GM06990 (cell line): ENCODE data around the gene MOCS1.

Experiments
- DNase-seq: peaks from one replicate; pipeline ENCODE4 v3.0.0-alpha.2; 2011; ENCODE audit not compliant: insufficient read length; ENCODE audit errors: extremely low read depth
- H3K27me3 ChIP-seq: replicated peaks from 2 replicates; pipeline ENCODE4 v1.6.0; 2011; ENCODE audit warnings: low read length; ENCODE audit not compliant: control insufficient read depth, insufficient read depth
- H3K36me3 ChIP-seq: 2 replicates; pipeline ENCODE4 v1.5.1; 2011; ENCODE audit warnings: low read length; ENCODE audit not compliant: control insufficient read depth, insufficient read depth
- H3K4me3 ChIP-seq: replicated peaks from 2 replicates; pipeline ENCODE4 v1.5.1; 2011; ENCODE audit warnings: low read depth, mild to moderate bottlenecking, control low read depth, low read length
- TF ChIP-seq, protein P1 (sequence below): IDR thresholded peaks from 2 replicates; pipeline ENCODE4 v1.5.1; 2011; ENCODE audit warnings: low read length, control low read depth, mild to moderate bottlenecking, inconsistent platforms; ENCODE audit not compliant: insufficient read depth, poor library complexity, severe bottlenecking

MOCS1 gene

GRCh38 chr6:39934131-39934757 is at the start of gene MOCS1:
Gene MOCS1, minus strand, starts transcription at chr6:39934462. Its CDS starts 45 bp downstream, at chr6:39934417.
- no peak for DNase-seq

GRCh38 chr6:39984051-39984450 is 49.8 kb upstream of the MOCS1 start:
- no peaks in the 10 kb centered on the region for H3K27me3 ChIP-seq
- no peaks in the 10 kb centered on the region for H3K36me3 ChIP-seq
- TF ChIP-seq, protein P1, sequence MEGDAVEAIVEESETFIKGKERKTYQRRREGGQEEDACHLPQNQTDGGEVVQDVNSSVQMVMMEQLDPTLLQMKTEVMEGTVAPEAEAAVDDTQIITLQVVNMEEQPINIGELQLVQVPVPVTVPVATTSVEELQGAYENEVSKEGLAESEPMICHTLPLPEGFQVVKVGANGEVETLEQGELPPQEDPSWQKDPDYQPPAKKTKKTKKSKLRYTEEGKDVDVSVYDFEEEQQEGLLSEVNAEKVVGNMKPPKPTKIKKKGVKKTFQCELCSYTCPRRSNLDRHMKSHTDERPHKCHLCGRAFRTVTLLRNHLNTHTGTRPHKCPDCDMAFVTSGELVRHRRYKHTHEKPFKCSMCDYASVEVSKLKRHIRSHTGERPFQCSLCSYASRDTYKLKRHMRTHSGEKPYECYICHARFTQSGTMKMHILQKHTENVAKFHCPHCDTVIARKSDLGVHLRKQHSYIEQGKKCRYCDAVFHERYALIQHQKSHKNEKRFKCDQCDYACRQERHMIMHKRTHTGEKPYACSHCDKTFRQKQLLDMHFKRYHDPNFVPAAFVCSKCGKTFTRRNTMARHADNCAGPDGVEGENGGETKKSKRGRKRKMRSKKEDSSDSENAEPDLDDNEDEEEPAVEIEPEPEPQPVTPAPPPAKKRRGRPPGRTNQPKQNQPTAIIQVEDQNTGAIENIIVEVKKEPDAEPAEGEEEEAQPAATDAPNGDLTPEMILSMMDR: no peak
- H3K4me3 ChIP-seq: no peak overlapping the region
- DNase-seq: no peak

More at GRCh38 chr6:39934131-39934757, at the start of gene MOCS1:
- Histone ChIP-seq H3K27me3 (no peaks in the 10 kb centered on the region; the same call in 1 of the 2 replicates), H3K36me3 (no peaks in the 10 kb centered on the region), H3K4me3 (no peak within 1 kb of the TSS)
- TF ChIP-seq, protein P1: no peak

DNA sequence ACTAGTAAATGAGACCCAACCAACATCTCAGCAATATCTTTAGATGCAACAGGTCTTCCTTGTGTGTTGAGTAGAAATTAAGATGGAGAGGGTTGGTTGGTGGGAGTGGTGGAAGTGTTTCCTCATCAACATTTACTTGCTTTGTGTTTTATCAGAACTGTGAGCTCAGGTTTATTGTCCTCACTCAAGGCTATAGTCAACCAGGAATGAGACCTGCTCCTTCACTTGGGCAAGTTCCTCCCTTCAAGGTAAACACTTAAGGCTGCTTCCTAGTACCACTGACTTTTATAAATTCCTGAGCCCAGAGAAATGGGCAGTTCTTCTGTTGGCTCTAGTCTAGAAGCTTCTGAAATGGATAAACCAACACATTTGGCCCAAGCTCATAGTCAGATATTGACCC is 48.9 kb upstream of the MOCS1 start:
- TF ChIP-seq, protein P1: no peak
- H3K36me3 ChIP-seq: no peaks in the 10 kb centered on the region
- no peak for DNase-seq
- H3K27me3 ChIP-seq: no peaks in the 10 kb centered on the region
- H3K4me3 ChIP-seq: no peak overlapping the region

DNA sequence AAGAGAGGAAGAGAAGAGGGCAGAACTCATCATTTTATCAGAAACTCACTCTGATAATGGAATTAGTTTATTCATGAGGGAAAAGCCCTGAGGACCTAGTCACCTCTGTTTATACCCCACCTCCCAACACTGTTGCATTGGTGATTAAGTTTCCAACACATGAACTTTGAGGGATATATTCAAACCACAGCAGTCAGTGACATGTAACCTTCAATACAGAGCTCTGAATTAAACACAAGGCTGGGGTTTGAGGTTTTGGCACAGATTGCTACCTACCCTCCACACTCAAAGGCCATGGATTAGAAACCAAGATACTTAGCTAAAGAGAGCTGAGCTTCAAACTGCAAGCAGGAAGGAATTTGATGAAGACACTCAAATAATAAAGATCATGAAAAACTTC is 48.5 kb upstream of the MOCS1 start:
- no peaks in the 10 kb centered on the region for H3K27me3 ChIP-seq
- no peaks in the 10 kb centered on the region for H3K36me3 ChIP-seq
- no peak for DNase-seq
- no peak overlapping the region for H3K4me3 ChIP-seq
- TF ChIP-seq, protein P1: no peak

DNA sequence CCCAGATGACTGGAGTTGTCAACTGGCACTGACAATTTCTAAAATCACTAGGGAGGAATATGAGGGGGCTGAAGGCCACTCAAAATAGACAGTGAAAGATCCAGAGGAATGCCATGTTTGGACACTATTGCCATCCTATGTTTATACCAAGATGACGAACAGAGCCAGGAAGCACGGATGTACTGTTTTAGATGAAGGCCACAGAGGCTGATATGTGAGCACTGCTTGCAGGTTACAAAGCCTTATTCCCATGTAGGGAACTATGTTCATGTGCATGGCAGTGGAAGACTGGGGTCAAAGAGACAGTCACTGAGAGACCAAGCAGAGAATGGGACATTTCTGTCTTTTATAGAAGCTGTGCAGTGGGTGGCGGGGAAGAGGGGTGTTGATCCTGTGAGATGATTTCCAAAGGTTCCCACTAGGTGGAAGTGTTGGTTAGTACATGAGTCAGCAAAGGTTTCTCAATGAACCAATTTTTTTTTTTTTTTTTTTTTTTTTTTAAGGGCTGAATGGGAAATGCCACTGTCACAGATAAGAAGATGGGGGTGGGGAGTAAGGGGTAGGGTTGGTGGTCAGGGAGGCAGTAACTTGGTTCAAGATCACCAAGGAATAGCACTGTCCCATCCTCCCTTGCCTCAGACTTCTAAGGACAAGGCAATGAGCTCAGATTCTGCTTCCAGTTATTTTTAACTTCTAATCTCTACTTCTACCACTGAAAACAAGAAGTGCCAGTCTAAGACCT is 46.7 kb upstream of the MOCS1 start:
- Histone ChIP-seq H3K27me3 (no peaks in the 10 kb centered on the region), H3K4me3 (no peak overlapping the region), H3K36me3 (no peaks in the 10 kb centered on the region)
- TF ChIP-seq, protein P1: peak; percentile 43
- no peak for DNase-seq
